ENCODE measurements around the gene SFXN5.

DNA sequence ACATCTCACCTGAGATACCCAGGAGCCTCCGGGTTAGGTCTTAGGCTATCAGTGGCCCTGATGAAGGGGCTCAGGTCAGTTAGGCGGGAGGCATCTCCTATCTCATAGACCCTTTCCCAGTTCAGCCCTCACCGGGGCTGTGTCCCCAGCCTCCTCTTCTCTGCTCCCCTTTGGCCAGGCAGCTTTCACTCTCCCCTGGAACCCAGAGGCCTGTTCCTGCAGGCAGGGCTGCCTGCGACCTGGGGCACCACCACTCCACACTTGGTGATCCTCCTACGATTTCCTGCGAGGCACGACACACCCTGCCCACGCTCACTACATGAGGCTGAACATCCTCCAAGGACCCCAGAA lies 51.2 kb downstream of the SFXN5 start:
- TF ChIP-seq, protein P1, sequence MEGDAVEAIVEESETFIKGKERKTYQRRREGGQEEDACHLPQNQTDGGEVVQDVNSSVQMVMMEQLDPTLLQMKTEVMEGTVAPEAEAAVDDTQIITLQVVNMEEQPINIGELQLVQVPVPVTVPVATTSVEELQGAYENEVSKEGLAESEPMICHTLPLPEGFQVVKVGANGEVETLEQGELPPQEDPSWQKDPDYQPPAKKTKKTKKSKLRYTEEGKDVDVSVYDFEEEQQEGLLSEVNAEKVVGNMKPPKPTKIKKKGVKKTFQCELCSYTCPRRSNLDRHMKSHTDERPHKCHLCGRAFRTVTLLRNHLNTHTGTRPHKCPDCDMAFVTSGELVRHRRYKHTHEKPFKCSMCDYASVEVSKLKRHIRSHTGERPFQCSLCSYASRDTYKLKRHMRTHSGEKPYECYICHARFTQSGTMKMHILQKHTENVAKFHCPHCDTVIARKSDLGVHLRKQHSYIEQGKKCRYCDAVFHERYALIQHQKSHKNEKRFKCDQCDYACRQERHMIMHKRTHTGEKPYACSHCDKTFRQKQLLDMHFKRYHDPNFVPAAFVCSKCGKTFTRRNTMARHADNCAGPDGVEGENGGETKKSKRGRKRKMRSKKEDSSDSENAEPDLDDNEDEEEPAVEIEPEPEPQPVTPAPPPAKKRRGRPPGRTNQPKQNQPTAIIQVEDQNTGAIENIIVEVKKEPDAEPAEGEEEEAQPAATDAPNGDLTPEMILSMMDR (conservative IDR thresholded peaks at IDR 0.05; ENCODE audit: low read depth, low read length): no peak
- TF ChIP-seq EZH2phosphoT487 (IDR thresholded peaks at IDR 0.05; ENCODE audit: borderline replicate concordance, low read length): no peak
